ENCODE data around the gene RGS10. TPM values are rescaled to one million over a fixed set of nuclear protein-coding genes. Genes with fewer than 3 reads are reported as not detected.

The RGS10 gene
- total and polyA plus RNA-seq, 2 experiments from 2014 or later: 16.8 to 26.8 TPM

GRCh38 chr10:119480667-119481066, 61.9 kb downstream of the RGS10 start:
- DNase-seq (ENCODE audit: low spot score) (no peak), ATAC-seq (no peak)
- no peak overlapping the region for H3K27ac Mint-ChIP-seq
- no peaks in the 10 kb centered on the region for H3K36me3 Mint-ChIP-seq (ENCODE audit: low read depth)
- TF ChIP-seq EZH2phosphoT487 (IDR thresholded peaks at IDR 0.05; ENCODE audit: unreplicated experiment): no peak
- no peak for TF ChIP-seq JUNB (IDR thresholded peaks at IDR 0.05; ENCODE audit: unreplicated experiment)
- TF ChIP-seq ETS1 (IDR thresholded peaks at IDR 0.05): no peak
- TF ChIP-seq CREB1 (CRISPR knock-in tag; IDR thresholded peaks at IDR 0.05; ENCODE audit: low read depth): no peak
- TF ChIP-seq ZNF462 (CRISPR knock-in tag; IDR thresholded peaks at IDR 0.05): no peak
- no peak for TF ChIP-seq EZH2 (IDR thresholded peaks at IDR 0.05; ENCODE audit: low read depth, unreplicated experiment)
- TF ChIP-seq CTCF (conservative IDR thresholded peaks at IDR 0.05; ENCODE audit: low read depth in 2 of 2): no peak
- TF ChIP-seq REST (IDR thresholded peaks at IDR 0.05; ENCODE audit: unreplicated experiment): no peak
- no peak for TF ChIP-seq ZNF114 (CRISPR knock-in tag; IDR thresholded peaks at IDR 0.05)
- no peak for TF ChIP-seq STAT1 (IDR thresholded peaks at IDR 0.05; ENCODE audit: unreplicated experiment)
- no peak for TF ChIP-seq ZNF331 (CRISPR knock-in tag; IDR thresholded peaks at IDR 0.05; ENCODE audit: low read depth)
- no peak for TF ChIP-seq NANOG (IDR thresholded peaks at IDR 0.05; ENCODE audit: borderline replicate concordance)
- TF ChIP-seq POLR2AphosphoS5 (IDR thresholded peaks at IDR 0.05; ENCODE audit: low read depth): no peak
- peaks cover 6% of the 10 kb centered on the region; the same call in 1 of the 2 replicates for H3K4me1 ChIP-seq (ENCODE audit: insufficient read depth)
- H3K4me3 Mint-ChIP-seq: no peak overlapping the region
- H3K4me2 ChIP-seq: no peak overlapping the region
- H2AFZ ChIP-seq: no peak overlapping the region
- no peaks in the 10 kb centered on the region for H4K20me1 ChIP-seq (replicated peaks; ENCODE audit: insufficient read depth)
- H3K4me1 Mint-ChIP-seq: peaks cover 20% of the 10 kb centered on the region; the same call in 2 of the 3 replicates
- H3K9me3 Mint-ChIP-seq: no peaks in the 10 kb centered on the region
- H3K79me2 ChIP-seq (replicated peaks; ENCODE audit: insufficient read depth): no peaks in the 10 kb centered on the region
- no peaks in the 10 kb centered on the region for H3F3A ChIP-seq (replicated peaks; ENCODE audit: low read depth)
- H3K36me3 ChIP-seq (ENCODE audit: insufficient read depth): no peaks in the 10 kb centered on the region
- H3K27me3 Mint-ChIP-seq (ENCODE audit: insufficient read depth, low read depth, poor library complexity): peaks cover 61% of the 10 kb centered on the region
- H3K9me2 ChIP-seq (ENCODE audit: insufficient read depth): no peaks in the 10 kb centered on the region
- H3K27ac ChIP-seq (ENCODE audit: low read depth): no peak overlapping the region
- H3K4me3 ChIP-seq: no peak overlapping the region
- H3K27me3 ChIP-seq (ENCODE audit: insufficient read depth): peaks cover 41% of the 10 kb centered on the region
